ENCODE data around the gene GNGT1. TPM values are rescaled to one million over a fixed set of nuclear protein-coding genes. Genes with fewer than 3 reads are reported as not detected.
A peak's percentile ranks its signal among the peaks of the same experiment; 100 is the strongest.

The GNGT1 gene
- polyA plus RNA-seq, 2 of the 4 experiments (the other 2 are of a cell fraction), result not detected

DNA sequence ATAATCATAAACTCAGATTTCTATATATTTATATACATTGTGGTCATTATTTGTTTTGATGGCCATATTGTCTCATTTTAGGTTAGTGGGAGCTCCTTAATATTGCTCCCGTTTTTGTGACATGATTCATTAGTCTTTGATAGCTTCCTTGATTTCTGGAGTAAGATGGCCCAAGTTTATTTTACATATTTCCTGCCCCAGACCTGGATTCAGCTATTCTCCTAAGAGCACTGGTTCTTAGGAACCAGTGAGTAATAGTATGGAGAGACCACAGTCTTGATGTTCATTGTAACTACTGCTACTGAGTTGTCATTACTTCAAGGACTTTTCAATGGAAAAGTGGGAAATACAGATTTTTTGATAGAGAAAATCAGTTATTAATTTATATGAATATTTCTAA is 21.8 kb upstream of the GNGT1 start:
- no peak overlapping the region for H3K4me2 ChIP-seq
- DNase-seq (ENCODE audit: low read depth in 1 of 2, low spot score in 1 of 2) (no peak), ATAC-seq (no peak), FAIRE-seq (no peak)
- TF ChIP-seq HOXA7 (CRISPR knock-in tag; IDR thresholded peaks at IDR 0.05) (peak; percentile 29; the same call in 1 of the 2 replicates), EP300 (IDR thresholded peaks at IDR 0.05) (no peak), ESRRA (IDR thresholded peaks at IDR 0.05; ENCODE audit: borderline replicate concordance, low read length) (no peak)
- TF ChIP-seq, protein P1, sequence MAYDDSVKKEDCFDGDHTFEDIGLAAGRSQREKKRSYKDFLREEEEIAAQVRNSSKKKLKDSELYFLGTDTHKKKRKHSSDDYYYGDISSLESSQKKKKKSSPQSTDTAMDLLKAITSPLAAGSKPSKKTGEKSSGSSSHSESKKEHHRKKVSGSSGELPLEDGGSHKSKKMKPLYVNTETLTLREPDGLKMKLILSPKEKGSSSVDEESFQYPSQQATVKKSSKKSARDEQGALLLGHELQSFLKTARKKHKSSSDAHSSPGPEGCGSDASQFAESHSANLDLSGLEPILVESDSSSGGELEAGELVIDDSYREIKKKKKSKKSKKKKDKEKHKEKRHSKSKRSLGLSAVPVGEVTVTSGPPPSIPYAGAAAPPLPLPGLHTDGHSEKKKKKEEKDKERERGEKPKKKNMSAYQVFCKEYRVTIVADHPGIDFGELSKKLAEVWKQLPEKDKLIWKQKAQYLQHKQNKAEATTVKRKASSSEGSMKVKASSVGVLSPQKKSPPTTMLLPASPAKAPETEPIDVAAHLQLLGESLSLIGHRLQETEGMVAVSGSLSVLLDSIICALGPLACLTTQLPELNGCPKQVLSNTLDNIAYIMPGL (CRISPR knock-in tag; IDR thresholded peaks at IDR 0.05; ENCODE audit: borderline replicate concordance), result no peak
- TF ChIP-seq, protein P2, sequence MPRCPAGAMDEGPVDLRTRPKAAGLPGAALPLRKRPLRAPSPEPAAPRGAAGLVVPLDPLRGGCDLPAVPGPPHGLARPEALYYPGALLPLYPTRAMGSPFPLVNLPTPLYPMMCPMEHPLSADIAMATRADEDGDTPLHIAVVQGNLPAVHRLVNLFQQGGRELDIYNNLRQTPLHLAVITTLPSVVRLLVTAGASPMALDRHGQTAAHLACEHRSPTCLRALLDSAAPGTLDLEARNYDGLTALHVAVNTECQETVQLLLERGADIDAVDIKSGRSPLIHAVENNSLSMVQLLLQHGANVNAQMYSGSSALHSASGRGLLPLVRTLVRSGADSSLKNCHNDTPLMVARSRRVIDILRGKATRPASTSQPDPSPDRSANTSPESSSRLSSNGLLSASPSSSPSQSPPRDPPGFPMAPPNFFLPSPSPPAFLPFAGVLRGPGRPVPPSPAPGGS (IDR thresholded peaks at IDR 0.05), result no peak
- 93% methylated on average over 1 of the region's 1 CpG for WGBS (ENCODE audit: missing lambda C conversion rate)
- H3K9me3 ChIP-seq, result peaks cover 6% of the 10 kb centered on the region; the same call in 2 of the 3 replicates
- ChIA-PET POLR2A (interaction anchor here (0.9 kb wide), 1 partner anchor 37 kb away, joined by 4 read pairs; the partner anchor contains the start of gene GNG11), CTCF (interaction anchor here (0.7 kb wide), 1 partner anchor 603 kb away, joined by 3 read pairs; no protein-coding TSS in a partner anchor)
- H3K27ac ChIP-seq, result no peak overlapping the region
- peaks cover 27% of the 10 kb centered on the region for H3K4me1 ChIP-seq
- H3K4me3 ChIP-seq, result no peak overlapping the region

DNA sequence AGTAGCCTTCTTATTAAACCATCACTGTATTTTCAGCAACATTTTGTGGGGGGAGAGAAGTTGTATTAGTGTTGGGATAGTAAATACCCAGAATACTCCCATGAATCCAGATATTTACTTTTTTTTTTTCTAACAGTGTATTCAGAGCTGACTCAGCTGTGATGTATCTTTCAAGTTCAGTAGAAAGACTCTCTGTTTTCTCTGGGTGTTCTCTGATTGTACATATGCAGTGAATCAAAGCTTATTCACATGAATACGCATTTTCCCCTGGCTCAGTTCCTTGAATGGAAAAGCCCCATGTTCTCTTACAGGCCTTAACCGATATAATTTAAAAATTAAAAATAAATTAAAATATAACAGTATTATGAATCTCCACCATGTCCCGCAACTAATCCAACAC is 17.1 kb upstream of the GNGT1 start:
- CTCF ChIA-PET, result interaction anchor here (0.9 to 5.1 kb wide), 10 partner anchors 9 to 1541 kb away, joined by 3 to 29 read pairs (median 4); no protein-coding TSS in a partner anchor
- TF ChIP-seq JUNB (IDR thresholded peaks at IDR 0.05) (peak; percentile 26; the same call in 1 of the 2 replicates), FOSL2 (IDR thresholded peaks at IDR 0.05) (no peak), FOSL2 (CRISPR knock-in tag; IDR thresholded peaks at IDR 0.05) (peak; percentile 52), ZNF302 (CRISPR knock-in tag; IDR thresholded peaks at IDR 0.05) (no peak)
- Histone ChIP-seq H3K4me1 (peaks cover 41% of the 10 kb centered on the region), H3K9me3 (no peaks in the 10 kb centered on the region), H3K4me3 (peak overlapping the region; percentile 63), H3K4me2 (peak overlapping the region; percentile 92), H3K27ac (peak overlapping the region; percentile 74 to 97)
- POLR2A ChIA-PET, result interaction anchor here (0.7 to 4.8 kb wide), 10 partner anchors 10 to 38 kb away, joined by 3 to 39 read pairs (median 8); partner anchors contain the start of gene GNG11
- peak in 1 of 2 experiments; percentile 45 for DNase-seq (ENCODE audit: low read depth in 1 of 2, low spot score in 1 of 2)
- no peak for ATAC-seq
- 3% methylated on average over 3 of the region's 3 CpGs for WGBS (ENCODE audit: missing lambda C conversion rate)
- FAIRE-seq, result no peak

DNA sequence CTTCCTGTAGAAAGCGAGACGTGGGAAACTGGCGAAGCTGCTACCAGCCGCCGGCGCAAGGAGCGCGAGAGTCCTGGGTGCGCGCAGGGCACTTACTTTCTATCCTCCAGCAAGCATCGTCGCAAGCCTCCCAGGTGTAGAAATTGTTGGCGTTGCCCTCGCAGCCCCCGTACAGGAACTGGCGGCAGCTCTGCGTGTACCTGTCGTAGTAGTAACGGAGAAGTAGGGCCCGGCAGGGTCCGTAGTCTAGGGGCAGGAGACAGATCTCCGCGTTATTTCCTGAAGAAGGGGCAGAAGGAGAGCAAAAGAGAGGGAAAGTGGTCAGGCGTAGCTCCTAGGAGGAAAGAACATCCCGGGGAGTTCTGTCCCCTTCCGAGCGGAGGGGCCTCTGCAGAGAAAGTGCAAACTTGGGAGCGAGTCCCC is 16.3 kb upstream of the GNGT1 start:
- FAIRE-seq (no peak), ATAC-seq (peak; percentile 83 to 84), DNase-seq (ENCODE audit: low read depth in 1 of 2, low spot score in 1 of 2) (peak; percentile 46 to 79)
- TF ChIP-seq HOXB5 (CRISPR knock-in tag; IDR thresholded peaks at IDR 0.05) (no peak), MAFK (IDR thresholded peaks at IDR 0.05; ENCODE audit: partially characterized antibody) (no peak), NFE2L2 (conservative IDR thresholded peaks at IDR 0.05; ENCODE audit: low read length) (no peak), BHLHE40 (IDR thresholded peaks at IDR 0.05; ENCODE audit: low read depth, low read length) (no peak), EP300 (IDR thresholded peaks at IDR 0.05) (no peak), JUNB (IDR thresholded peaks at IDR 0.05) (no peak), RAD21 (conservative IDR thresholded peaks at IDR 0.05 in 1 of 2, IDR thresholded peaks at IDR 0.05 in 1 of 2) (peak; percentile 12 to 28; a peak in 3 of 5 replicates), ZSCAN20 (CRISPR knock-in tag; IDR thresholded peaks at IDR 0.05) (no peak), CHD2 (IDR thresholded peaks at IDR 0.05; ENCODE audit: low read length, partially characterized antibody) (peak; percentile 41), EHF (CRISPR knock-in tag; IDR thresholded peaks at IDR 0.05) (no peak), CBX2 (IDR thresholded peaks at IDR 0.05; ENCODE audit: borderline replicate concordance, low read depth) (no peak), ZNF302 (CRISPR knock-in tag; IDR thresholded peaks at IDR 0.05) (no peak), PHF8 (IDR thresholded peaks at IDR 0.05; ENCODE audit: borderline replicate concordance, low read depth) (no peak), RCOR1 (IDR thresholded peaks at IDR 0.05; ENCODE audit: low read depth, low read length) (no peak)
- TF ChIP-seq, protein P3, sequence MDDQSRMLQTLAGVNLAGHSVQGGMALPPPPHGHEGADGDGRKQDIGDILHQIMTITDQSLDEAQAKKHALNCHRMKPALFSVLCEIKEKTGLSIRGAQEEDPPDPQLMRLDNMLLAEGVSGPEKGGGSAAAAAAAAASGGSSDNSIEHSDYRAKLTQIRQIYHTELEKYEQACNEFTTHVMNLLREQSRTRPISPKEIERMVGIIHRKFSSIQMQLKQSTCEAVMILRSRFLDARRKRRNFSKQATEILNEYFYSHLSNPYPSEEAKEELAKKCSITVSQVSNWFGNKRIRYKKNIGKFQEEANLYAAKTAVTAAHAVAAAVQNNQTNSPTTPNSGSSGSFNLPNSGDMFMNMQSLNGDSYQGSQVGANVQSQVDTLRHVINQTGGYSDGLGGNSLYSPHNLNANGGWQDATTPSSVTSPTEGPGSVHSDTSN (IDR thresholded peaks at IDR 0.05), result no peak
- TF ChIP-seq, protein P4, sequence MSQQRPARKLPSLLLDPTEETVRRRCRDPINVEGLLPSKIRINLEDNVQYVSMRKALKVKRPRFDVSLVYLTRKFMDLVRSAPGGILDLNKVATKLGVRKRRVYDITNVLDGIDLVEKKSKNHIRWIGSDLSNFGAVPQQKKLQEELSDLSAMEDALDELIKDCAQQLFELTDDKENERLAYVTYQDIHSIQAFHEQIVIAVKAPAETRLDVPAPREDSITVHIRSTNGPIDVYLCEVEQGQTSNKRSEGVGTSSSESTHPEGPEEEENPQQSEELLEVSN (IDR thresholded peaks at IDR 0.05; ENCODE audit: borderline replicate concordance, low read depth), result peak; percentile 46; the same call in 1 of the 2 replicates
- TF ChIP-seq, protein P5, sequence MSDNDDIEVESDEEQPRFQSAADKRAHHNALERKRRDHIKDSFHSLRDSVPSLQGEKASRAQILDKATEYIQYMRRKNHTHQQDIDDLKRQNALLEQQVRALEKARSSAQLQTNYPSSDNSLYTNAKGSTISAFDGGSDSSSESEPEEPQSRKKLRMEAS (IDR thresholded peaks at IDR 0.05), result peak; percentile 51
- TF ChIP-seq, protein P6, sequence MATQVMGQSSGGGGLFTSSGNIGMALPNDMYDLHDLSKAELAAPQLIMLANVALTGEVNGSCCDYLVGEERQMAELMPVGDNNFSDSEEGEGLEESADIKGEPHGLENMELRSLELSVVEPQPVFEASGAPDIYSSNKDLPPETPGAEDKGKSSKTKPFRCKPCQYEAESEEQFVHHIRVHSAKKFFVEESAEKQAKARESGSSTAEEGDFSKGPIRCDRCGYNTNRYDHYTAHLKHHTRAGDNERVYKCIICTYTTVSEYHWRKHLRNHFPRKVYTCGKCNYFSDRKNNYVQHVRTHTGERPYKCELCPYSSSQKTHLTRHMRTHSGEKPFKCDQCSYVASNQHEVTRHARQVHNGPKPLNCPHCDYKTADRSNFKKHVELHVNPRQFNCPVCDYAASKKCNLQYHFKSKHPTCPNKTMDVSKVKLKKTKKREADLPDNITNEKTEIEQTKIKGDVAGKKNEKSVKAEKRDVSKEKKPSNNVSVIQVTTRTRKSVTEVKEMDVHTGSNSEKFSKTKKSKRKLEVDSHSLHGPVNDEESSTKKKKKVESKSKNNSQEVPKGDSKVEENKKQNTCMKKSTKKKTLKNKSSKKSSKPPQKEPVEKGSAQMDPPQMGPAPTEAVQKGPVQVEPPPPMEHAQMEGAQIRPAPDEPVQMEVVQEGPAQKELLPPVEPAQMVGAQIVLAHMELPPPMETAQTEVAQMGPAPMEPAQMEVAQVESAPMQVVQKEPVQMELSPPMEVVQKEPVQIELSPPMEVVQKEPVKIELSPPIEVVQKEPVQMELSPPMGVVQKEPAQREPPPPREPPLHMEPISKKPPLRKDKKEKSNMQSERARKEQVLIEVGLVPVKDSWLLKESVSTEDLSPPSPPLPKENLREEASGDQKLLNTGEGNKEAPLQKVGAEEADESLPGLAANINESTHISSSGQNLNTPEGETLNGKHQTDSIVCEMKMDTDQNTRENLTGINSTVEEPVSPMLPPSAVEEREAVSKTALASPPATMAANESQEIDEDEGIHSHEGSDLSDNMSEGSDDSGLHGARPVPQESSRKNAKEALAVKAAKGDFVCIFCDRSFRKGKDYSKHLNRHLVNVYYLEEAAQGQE (IDR thresholded peaks at IDR 0.05), result peak; percentile 41
- H3K27ac ChIP-seq, result peak overlapping the region; percentile 74 to 97
- ChIA-PET CTCF (interaction anchor here (0.6 to 5.1 kb wide), 18 partner anchors 9 to 1540 kb away, joined by 3 to 29 read pairs (median 4); no protein-coding TSS in a partner anchor), POLR2A (interaction anchor here (1.1 to 4.8 kb wide), 12 partner anchors 13 to 399 kb away, joined by 3 to 39 read pairs (median 5); partner anchors contain the start of gene GNG11)
- 1% methylated on average over 28 of the region's 28 CpGs for WGBS (ENCODE audit: missing lambda C conversion rate)
- peaks cover 45% of the 10 kb centered on the region for H3K4me1 ChIP-seq
- peak overlapping the region; percentile 92 for H3K4me2 ChIP-seq
- no peaks in the 10 kb centered on the region for H3K9me3 ChIP-seq
- H3K4me3 ChIP-seq, result peak overlapping the region; percentile 63

All from A549 (cell line).